RWPE2 (cell line): ENCODE data around the gene POLQ.

Source experiments
- ATAC-seq: fragments of 200-7000 bp; cut with Tn5 transposase; 3 replicates; pipeline ENCODE4 v1.9.1; 2021; ENCODE audit warnings: low read depth
- DNase-seq: peaks from one replicate; pipeline ENCODE4 v3.0.0-alpha.2; 2020; ENCODE audit warnings: low spot score
- H3K27ac ChIP-seq: fragments of 450-650 bp; 2 replicates; pipeline ENCODE4 v1.5.1; 2017; ENCODE audit warnings: mild to moderate bottlenecking; ENCODE audit not compliant: poor library complexity, severe bottlenecking
- H3K27me3 ChIP-seq: fragments of 250-450 bp; sonication (Bioruptor Pico); 2 replicates; pipeline ENCODE4 v1.5.1; 2021; ENCODE audit warnings: mild to moderate bottlenecking, moderate library complexity; ENCODE audit not compliant: insufficient read depth, poor library complexity, severe bottlenecking
- H3K36me3 ChIP-seq: fragments of 250-450 bp; sonication (Bioruptor Pico); 2 replicates; pipeline ENCODE4 v1.5.1; 2020; ENCODE audit warnings: low read depth, mild to moderate bottlenecking, moderate library complexity
- H3K4me1 ChIP-seq: fragments of 250-450 bp; sonication (Bioruptor Pico); 2 replicates; pipeline ENCODE4 v1.5.1; 2021; ENCODE audit warnings: mild to moderate bottlenecking, moderate library complexity; ENCODE audit not compliant: insufficient read depth, poor library complexity, severe bottlenecking
- H3K4me3 ChIP-seq: fragments of 250-450 bp; sonication (Bioruptor Pico); 2 replicates; pipeline ENCODE4 v1.5.1; 2021; ENCODE audit warnings: mild to moderate bottlenecking, moderate library complexity; ENCODE audit not compliant: severe bottlenecking
- H3K9me3 ChIP-seq: fragments of 250-450 bp; sonication (Bioruptor Pico); 2 replicates; pipeline ENCODE4 v1.5.1; 2021; ENCODE audit warnings: mild to moderate bottlenecking, moderate library complexity; ENCODE audit not compliant: severe bottlenecking
- TF ChIP-seq, protein P1 (sequence below): fragments of 450-650 bp; IDR thresholded peaks from one replicate; pipeline ENCODE4 v1.5.1; 2017; ENCODE audit warnings: mild to moderate bottlenecking, moderate library complexity; ENCODE audit not compliant: poor library complexity, severe bottlenecking

Gene POLQ

DNA sequence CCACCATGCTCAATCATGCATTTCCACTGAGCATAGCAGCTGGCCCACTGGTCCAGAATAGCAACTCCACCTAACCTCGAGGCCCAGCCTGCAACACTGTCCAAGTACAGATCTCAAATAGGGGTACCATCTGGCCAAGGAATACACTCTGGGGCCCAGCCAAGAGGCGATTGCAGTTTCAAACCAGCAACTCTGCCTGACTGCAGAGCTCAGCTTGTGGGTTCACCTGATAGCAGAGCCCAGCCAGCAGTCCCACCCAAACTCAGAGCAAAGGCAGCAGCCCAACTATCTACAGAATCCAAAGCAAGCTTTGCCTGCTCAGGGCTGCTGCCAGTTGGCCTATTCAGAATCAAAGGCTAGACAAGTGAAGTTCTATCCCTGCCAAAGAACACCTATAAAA is 30.5 kb downstream of the POLQ start:
- Histone ChIP-seq H3K36me3 (peaks cover 61% of the 10 kb centered on the region), H3K4me3 (no peak overlapping the region), H3K4me1 (no peaks in the 10 kb centered on the region), H3K27ac (no peak overlapping the region), H3K27me3 (no peaks in the 10 kb centered on the region), H3K9me3 (no peaks in the 10 kb centered on the region)
- TF ChIP-seq, protein P1, sequence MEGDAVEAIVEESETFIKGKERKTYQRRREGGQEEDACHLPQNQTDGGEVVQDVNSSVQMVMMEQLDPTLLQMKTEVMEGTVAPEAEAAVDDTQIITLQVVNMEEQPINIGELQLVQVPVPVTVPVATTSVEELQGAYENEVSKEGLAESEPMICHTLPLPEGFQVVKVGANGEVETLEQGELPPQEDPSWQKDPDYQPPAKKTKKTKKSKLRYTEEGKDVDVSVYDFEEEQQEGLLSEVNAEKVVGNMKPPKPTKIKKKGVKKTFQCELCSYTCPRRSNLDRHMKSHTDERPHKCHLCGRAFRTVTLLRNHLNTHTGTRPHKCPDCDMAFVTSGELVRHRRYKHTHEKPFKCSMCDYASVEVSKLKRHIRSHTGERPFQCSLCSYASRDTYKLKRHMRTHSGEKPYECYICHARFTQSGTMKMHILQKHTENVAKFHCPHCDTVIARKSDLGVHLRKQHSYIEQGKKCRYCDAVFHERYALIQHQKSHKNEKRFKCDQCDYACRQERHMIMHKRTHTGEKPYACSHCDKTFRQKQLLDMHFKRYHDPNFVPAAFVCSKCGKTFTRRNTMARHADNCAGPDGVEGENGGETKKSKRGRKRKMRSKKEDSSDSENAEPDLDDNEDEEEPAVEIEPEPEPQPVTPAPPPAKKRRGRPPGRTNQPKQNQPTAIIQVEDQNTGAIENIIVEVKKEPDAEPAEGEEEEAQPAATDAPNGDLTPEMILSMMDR, result no peak
- DNase-seq, result no peak
- ATAC-seq, result no peak

DNA sequence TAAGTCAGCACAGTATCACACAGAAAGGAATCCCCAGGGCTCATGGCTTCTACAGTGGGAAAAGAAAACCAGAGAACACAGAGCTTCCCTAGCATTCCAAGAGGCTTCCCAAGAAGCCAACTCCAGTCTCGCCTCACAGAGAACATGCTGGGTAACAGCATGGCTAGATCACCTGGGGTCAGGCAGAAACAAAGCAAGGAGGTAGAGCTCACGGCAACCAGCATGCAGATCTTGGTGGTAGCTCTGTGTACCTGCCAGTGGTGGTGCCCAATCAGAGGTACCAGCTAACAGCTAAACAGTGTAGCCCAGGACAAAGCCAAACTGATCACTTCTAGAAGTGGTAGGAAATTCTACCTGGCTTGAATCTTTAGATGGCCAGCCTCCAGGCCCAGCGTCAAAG is 31.3 kb downstream of the POLQ start:
- no peaks in the 10 kb centered on the region for H3K9me3 ChIP-seq
- no peak for ATAC-seq
- peaks cover 59% of the 10 kb centered on the region for H3K36me3 ChIP-seq
- H3K4me1 ChIP-seq, result no peaks in the 10 kb centered on the region
- no peak overlapping the region for H3K4me3 ChIP-seq
- no peak for DNase-seq
- no peak overlapping the region for H3K27ac ChIP-seq
- no peaks in the 10 kb centered on the region for H3K27me3 ChIP-seq
- TF ChIP-seq, protein P1, result no peak

DNA sequence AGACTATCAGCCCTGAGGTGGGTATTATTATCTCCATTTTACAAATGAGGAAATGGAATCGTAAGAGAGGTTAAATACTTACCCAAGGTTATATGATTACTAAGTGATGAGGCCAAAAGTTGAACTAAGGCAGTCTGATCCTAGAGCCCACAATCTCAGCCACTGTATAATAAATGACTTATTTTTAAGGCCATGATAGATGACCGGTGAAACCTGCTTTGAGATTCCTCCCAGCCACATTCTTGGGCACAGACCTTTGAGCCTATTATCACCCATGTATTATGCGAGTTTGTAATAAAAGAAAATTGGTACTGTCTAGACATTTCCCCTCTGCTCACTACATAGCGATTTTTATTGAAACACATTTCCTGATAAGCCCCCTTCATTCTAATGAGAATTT is 37.4 kb downstream of the POLQ start:
- H3K27me3 ChIP-seq, result no peaks in the 10 kb centered on the region
- no peak overlapping the region for H3K27ac ChIP-seq
- no peaks in the 10 kb centered on the region for H3K4me1 ChIP-seq
- no peak for ATAC-seq
- H3K36me3 ChIP-seq, result peaks cover 63% of the 10 kb centered on the region
- DNase-seq, result no peak
- TF ChIP-seq, protein P1, result no peak
- no peak overlapping the region for H3K4me3 ChIP-seq
- H3K9me3 ChIP-seq, result no peaks in the 10 kb centered on the region

DNA sequence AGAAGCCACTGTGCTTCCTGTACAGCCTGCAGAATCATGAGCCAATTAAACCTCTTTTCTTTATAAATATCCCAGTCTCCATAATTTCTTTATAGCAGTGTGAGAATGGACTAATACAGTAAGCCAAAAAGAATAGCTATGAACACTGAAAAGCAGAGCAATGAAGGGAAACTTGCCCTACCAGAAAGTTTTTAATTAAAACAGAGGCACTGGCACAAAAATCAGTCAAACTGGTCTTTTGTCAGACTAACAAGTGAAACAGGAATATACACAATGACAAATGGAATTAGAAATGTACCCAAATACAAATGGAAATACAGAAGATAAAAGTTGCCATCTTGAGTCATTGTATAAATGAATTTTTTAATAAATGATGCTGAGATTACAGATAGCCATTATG is 40.5 kb downstream of the POLQ start:
- ATAC-seq (no peak), DNase-seq (no peak)
- TF ChIP-seq, protein P1, result no peak
- Histone ChIP-seq H3K4me3 (no peak overlapping the region), H3K36me3 (peaks cover 61% of the 10 kb centered on the region), H3K9me3 (no peaks in the 10 kb centered on the region), H3K27me3 (no peaks in the 10 kb centered on the region), H3K4me1 (no peaks in the 10 kb centered on the region), H3K27ac (no peak overlapping the region)

DNA sequence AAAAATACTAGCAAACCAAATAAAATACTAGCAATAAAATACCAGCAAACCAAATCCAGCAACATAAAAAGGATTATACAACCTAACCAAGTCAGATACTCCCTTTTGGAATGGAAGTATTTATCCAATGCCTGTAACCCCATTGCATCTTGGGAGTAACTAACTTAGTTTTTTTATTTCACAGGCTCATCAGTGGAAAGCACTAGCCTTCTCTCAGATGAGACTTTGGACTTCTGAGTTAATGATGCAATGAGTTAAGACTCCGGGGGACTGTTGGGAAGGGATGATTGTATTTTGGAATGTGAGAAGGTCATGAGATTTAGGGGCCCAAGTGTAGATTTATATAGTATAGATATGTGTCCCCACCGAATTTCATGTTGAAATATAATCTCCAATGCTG is 41.2 kb downstream of the POLQ start:
- no peak for ATAC-seq
- Histone ChIP-seq H3K27ac (no peak overlapping the region), H3K4me3 (no peak overlapping the region), H3K9me3 (no peaks in the 10 kb centered on the region), H3K27me3 (no peaks in the 10 kb centered on the region), H3K4me1 (no peaks in the 10 kb centered on the region), H3K36me3 (peaks cover 56% of the 10 kb centered on the region)
- TF ChIP-seq, protein P1, result no peak
- no peak for DNase-seq
